Activated gamma-delta T cell (primary cell): ENCODE data around the gene DOCK11.
A peak's percentile ranks its signal among the peaks of the same experiment; 100 is the strongest.
"Not testable (repeated sequence)": the region's sequence is repeated elsewhere in the genome, so short reads cannot be mapped to it uniquely, and the experiment has no call there.

Source experiments
- DNase-seq: peaks from one replicate; lab custom pipeline; 2025; lab: John Stamatoyannopoulos, UW
- total RNA-seq, 2 donors: gene quantifications; one replicate each; lab custom pipeline; 2026; lab: John Stamatoyannopoulos, UW

Gene DOCK11
- 342 to 434 reads per million in 2 donors for total RNA-seq

DNA sequence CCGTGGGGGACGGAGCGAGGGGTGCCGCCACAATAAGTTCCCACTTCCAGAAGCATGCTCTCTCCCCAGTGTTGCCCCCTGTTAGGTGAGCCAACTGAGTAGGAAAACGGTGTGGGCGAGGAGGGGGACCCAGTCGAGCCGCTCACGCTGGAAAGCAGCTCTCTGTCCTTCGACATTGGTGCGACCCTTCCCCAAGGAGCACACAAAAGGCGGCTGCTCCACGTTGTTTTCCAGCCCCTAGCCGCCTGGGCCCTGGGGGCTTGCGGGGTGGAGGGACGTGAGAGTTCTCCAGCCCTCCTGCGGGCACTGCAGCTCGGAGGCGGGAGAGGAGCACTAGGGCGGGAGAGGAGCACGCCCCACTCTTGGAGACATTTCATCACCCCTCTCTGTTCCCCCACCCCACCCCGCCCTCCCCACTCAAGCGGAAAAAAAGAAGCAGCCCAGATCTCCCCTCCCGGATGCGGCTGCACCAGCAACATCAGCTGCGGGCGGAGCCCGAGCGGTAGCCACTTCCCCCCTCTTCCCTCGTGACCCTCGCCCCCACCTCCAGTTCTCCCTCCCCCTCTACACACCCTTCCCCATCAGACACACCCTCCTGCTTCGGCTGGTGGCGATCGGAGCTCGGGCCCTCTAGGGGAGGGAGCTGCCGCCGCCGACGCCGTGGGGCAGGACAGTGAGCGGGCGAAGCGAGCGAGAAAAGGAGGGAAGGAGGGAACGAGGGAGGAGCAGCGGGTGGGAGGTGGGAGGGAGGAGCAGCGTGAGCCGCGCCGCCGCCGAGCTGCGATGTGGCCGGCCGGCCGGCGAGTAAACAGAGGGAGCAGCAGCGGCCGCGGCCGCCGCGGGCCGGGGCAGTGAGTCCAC lies at the start of gene DOCK11:
Gene DOCK11, plus strand, starts transcription at position 755 of the 861 bp plus-strand sequence. CDS start 157 bp downstream, outside the sequence.
- peak; percentile 57 for DNase-seq

DNA sequence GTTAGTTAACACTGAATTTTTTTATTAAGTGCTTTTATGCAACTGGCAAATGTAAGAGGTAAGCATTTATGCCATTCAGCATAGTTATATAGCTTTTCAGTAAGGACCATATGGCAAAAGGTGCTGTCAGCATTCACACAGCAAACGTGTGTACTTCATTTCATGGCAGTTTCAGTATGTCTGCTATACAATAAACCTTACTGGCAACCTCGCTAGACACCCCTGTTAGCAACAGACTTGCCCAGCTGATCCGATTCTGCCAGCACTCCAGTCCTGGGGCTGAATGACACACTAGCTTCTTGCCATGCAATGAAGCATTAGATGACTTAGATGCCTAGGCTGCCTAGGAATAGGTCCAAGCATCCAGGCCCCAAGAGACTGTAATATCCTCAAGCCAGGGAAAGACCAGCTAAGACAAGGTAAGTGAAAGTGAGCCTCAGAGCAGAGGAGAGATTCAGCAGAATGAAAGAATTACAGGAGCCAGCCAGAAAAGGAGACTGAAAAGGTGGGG lies 47.3 kb upstream of the DOCK11 start:
- no peak for DNase-seq

DNA sequence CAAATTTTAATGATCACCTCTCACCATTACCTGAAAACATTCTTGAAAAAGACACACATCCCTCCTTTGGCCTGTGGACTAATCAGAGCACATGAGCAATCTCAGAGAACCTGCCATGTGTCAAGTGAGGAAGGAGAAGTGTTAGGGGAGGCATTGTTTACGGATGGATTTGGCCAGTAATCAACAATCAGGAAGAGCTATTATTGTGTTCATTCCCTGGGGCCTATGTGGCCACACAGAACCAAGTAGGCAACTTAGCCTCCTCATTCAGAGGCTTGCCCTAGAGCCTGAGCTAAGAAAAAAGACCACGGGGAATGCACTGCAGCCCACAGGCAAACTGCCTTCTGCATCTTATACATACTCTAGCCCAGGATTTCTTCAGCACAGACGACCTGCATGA lies 40.6 kb upstream of the DOCK11 start:
- DNase-seq: no peak

DNA sequence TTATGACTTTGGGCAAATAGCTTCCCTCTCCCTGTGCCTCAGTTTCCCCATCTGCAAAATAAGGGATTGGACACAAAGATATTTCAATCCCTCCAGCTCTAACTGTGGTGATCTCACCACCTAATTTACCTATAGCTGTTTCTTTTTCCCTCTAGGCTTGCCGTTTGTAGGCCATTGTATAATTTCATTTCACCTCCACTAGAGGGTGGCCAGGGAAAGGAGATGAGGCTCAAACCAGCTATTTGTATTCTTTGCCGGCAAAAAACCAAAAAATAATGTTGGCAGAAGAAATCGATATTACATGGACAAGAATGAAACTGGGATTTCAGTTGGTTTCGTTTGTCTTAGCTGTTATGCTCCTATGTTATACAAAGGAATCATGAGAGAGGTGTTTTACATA lies 36.1 kb upstream of the DOCK11 start:
- no peak for DNase-seq

DNA sequence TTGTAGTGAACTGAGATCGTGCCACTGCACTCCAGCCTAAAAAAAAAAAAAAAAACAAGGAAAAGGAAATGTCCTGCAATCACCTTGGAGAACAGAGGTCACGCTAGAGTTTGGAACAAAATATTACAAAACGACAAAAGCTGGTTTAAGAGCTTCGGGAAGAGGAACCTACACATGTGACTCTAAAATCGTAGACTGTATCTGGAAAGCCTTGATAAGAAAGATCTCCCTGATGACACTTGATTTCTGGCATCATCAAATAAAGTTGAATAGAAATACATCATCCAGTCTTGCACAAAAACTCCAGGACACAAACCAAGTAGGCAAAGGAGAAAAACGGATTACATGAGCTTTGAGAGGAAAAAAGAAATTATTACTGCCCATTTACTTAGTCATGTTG lies 31.1 kb upstream of the DOCK11 start:
- no peak for DNase-seq

DNA sequence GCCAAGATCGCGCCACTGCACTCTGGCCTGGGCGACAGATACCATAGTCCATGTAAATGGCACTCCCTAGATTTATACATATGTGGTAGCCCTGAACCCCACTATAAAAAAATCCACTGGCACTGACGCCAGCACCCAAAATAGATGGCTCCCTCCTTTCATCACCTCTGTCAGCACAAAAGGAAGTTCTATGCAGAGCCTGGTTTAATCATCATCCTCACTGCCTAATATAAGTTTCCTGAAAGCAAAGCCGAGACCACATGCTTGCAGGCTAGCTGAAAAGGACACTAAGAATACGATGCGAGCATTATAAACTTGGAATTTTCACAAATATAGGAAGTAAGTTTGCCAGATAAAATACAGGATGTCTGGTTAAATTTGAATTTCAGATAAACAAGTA lies 27.5 kb upstream of the DOCK11 start:
- no peak for DNase-seq

DNA sequence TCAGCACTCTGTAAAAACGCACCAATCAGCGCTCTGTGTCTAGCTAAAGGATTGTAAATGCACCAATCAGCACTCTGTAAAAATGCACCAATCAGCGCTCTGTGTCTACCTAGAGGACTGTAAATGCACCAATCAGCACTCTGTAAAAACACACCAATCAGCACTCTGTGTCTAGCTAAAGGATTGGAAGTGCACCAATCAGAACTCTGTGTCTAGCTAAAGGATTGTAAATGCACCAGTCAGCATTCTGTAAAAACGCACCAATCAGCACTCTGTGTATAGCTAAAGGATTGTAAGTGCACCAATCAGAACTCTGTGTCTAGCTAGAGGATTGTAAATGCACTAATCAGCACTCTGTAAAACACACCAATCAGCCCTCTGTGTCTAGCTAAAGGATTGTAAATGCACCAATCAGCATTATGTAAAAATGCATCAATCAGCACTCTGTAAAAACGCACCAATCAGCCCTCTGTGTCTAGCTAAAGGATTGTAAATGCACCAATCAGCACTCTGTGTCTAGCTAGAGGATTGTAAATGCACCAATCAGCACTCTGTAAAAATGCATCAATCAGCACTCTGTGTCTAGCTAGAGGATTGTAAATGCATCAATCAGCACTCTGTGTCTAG lies 24.8 kb upstream of the DOCK11 start:
- DNase-seq: not testable (repeated sequence)

DNA sequence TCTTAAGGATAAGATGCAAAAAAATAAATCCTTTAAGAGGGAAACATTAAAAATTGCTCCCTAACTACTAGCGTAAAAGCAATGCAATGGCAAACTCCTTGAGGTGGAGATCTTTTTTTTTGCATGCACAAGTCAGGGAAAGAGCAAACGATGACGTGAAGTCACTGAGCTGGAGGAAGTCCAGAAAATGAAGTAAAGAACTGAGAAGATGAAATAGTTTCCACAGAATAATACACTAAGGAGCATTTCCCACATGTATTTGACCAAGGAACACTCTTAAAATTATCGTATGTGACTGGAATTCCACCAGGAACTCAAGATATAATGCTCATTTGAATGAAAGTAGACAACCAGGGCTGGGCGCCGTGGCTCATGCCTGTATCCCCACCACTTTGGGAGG lies 21.0 kb upstream of the DOCK11 start:
- DNase-seq: no peak

DNA sequence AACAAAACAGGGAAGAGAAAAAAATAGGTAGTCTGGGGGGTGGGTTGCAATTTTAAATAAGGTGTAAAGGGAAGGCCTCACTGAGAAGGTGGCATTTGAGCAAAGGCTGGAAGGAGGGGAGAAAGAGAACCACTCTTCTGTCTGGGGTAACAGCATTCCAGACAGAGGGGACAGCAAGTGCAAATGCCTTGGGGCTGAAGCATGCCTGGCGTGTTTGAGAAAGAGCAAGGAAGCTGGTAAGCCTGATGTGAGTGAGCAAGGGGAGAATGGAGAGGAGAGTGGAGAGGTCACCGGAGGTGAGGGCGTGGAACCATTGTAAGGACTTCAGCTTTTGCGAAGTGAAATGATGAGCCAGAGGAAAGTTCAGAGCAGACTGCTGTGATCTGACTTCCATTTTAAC lies 19.7 kb upstream of the DOCK11 start:
- DNase-seq: no peak

DNA sequence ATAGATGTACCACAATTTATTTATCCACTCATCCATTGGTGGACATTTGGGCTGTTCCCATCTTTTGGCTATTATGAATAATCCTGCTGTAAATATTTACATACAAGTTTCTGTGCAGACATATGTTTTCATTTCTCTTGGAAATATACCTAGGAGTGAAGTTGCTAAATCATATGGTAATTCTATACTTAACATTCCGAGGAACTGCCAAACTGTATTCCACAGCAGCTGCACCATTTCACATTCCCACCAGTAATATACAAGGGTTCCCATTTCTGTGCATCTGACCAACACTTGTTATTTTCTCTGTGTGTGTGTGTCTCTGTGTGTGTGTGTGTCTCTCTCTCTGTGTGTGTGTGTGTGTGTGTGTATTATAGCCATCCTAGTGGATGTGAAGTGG lies 15.4 kb upstream of the DOCK11 start:
- DNase-seq: no peak

DNA sequence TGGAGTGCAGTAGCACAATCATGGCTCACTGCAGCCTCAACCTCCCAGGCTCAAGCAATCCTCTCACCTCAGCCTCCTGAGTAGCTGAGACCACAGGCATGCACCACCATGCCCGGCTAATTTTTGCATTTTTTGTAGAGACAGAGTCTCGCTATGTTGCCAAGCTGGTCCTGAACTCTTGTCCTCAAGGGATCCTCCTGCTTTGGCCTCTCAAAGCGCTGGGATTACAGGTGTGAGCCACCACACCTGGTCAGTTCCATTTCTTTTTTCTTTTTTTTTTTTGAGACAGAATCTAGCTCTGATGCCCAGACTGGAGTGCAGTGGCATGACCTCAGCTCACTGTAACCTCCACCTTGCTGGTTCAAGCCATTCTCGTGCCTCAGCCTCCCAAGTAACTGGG lies 13.2 kb upstream of the DOCK11 start:
- not testable (repeated sequence) for DNase-seq

DNA sequence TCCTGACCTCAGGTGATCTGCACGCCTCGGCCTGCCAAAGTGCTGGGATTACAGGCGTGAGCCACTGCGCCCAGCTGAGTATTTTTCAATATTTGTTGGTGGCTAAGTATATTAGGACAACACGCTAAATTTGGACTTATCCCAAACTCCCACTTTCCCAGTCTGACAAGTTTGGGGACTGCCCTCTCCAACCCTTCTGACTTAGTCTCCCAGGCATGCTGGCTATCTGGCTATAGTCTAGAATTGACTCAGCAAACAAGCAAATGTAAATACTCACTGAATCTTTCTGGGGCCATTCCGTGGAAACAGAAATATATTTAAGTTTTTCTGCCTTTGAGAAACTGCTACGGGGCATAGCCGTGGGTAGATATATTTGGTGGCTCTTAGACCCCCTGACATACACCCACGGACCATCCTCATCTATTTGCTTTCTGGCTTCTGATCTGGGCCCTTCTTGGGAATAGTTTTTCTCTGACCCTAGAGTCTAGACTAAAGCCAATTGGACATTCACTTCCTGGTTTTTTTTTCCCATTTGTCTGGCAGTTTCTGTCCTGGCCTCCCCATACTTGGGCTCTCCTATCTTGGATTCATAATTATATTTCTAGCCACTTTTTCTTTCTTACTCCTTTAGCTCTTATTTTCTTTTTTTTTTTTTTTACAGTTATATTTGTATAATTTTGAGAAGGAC lies 11.3 kb upstream of the DOCK11 start:
- no peak for DNase-seq

DNA sequence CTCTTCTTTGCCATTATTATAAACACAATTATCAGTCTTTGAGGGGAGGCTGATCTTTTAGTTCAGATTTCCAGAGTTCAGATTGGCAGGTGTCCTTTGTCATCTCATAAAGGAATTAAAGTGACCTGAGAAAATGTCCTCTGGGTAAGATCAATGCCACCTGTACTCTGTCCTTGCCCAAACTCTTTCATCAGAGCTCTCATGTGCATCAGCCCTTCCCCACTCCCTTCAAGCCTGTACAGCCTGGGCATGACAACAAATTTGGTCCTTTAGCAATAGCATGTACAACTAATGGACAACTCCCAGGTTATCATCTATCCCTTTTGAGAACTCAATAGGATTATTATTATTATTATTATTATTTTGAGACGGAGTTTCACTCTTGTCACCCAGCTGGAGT lies 8.9 kb upstream of the DOCK11 start:
- DNase-seq: not testable (repeated sequence)

DNA sequence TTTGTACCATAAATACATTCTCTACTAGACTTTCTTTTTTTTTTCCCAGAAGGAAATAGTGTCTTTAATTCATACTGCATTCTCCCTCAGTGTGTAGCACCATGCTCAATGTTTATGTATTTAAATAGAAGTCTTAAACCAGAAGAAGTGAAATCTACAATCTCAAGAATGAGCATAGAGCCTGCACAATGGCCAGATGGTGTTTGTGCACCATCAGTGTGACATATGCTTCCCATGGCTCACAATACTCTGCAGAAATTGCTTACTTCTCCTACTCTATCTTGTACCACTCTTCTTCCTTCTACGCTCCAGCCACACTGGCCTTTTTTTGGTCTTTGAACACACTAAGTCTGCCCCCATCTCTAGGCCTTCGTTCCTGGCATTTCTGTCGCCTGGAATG lies 2.6 kb upstream of the DOCK11 start:
- DNase-seq: no peak

DNA sequence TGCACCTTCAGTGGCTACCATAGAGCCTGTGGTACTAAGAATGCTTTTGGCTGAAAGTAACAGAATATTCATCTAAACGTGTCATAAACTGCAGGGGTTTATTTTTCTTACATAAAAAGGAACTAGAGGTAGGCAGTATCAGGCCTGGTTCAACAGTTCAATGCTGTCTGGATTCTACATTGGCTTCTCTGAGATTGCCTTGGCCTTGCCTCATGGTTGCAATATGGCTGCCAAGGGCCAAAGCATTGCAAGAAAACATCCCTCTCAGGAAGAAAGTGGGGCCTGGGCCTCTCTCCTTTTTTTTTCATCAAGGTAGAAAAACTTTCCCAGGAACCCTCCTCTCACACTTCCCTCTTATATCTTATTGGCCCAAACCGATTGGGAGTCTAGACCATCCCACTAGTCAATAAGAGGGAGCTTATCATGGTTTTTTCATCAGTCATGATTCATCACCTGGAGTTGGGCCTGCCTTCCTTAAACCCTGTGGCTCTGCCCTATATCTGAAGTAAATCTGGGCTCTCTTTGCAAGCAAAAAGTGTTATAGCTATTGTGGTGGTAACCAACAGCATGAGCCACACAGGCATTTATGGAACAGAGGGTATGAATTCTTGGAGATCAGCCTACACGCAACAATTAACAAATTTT lies 1.8 kb upstream of the DOCK11 start:
- no peak for DNase-seq

DNA sequence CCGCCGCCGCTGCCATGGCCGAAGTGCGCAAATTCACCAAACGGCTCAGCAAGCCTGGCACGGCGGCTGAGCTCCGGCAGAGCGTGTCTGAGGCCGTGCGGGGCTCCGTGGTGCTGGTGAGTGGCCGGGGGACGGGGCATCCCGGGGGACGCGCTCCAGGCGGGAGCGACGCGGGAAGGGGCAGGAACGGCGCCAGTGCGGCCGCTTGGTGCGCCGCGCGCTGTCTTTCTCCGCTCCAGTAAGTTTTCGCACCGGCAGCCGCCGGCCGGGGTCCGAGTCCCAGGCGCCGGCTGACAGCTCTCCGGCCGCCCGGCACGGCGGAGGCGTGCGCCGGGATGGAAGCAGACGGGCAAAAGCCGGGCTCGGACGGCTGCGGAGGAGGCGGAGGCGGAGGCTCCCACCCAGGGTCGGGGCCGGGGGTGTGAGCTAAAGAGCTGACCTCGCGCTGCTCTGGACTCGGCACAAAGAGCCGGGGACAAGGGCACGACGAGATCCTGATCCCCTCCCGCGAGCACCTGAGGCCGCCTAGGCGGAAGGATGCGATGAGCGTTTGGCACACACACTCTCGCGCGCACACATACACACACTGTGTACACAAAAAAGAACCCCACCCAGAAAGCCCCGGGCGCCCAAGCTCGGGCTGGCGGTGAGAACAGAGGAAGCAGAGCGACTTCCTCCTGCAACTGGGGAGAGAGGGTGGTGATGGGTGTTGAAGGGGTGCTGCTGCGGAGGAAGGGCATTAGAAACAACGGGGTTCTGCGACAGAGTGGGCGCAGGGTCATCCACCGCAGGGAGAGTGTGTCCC lies 545 bp downstream of the DOCK11 start:
- peak; percentile 55 for DNase-seq

DNA sequence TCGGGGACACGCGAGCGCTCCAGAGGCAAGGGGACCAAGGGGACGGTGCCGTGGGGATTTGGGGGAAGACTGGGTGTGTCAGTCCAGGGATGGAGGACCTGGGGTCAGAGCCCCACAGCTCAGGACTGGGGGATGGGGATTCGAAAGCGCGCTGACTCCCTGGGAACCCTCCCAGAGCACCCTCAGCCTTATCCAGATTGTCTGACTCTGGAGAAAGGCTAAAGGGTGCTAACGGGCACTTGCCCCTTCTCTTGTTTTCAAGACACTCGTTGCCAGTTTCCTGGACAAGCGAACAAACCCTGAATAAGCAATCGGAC lies 1.1 kb downstream of the DOCK11 start:
- no peak for DNase-seq

DNA sequence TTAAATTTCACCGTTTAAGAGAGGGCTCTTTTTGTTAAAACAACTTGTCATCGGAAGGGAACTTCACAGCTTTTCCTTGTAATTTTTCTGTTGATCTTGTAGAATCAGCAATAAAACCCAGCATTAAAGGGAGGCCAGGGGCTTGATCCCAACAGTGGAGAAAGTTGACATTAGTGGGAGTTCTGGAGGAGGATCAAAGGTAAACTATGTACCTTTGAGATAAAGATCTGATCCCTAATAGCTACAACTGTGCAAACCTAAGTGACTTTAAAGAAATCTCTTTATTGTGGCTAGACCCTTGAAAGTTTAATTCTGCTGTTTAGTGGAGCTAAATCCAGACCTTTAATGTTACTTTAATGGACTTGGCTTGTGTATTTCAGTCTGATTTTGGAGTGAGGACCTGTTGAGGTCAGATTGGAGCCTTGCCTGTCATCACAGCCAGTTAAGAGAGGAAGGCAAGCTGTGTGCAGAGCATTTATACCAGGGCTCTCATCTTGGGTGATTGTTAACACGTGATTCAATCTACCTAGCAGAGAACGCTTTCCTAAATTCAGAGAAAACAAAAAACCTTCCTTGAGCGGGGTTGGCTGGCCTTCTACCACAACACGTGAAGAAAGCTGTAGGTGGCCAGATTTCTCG lies 1.7 kb downstream of the DOCK11 start:
- DNase-seq: no peak

DNA sequence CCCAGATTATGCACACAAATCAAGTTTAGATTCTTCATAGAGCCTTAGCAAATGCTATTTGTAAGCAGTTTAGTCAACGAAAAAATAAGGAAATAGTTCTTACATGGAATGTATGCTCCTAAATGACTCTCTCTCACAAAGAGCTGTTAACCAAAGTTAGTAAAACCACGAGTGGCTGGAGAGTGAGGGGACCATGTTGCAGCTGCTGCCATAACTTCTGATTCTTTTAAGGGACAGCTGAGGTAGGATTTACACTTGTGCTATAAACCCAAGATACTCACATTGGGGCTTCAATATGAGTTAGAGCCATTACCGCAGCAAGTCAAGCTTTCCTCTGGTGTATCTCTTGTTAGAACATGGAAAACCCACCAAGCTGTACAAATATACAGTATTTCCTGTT lies 2.7 kb downstream of the DOCK11 start:
- DNase-seq: no peak

DNA sequence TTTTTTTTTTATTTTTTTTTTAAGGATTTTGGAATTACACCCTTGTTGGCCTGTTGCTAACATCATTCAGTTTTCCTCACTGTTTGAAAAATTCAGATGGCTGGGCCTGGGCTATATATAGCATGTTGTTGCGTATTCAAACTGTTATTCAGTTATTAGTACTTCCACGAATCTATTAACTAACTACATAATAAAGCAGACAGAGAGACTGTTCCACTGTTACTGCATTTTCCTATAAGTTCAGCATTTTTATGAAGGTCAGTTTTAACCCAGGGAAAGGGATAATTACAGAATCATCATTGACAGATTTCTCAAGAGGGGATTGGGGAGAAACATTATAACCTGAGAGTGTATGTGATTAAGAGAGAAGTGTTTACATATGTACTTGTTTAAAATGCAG lies 3.1 kb downstream of the DOCK11 start:
- DNase-seq: no peak

DNA sequence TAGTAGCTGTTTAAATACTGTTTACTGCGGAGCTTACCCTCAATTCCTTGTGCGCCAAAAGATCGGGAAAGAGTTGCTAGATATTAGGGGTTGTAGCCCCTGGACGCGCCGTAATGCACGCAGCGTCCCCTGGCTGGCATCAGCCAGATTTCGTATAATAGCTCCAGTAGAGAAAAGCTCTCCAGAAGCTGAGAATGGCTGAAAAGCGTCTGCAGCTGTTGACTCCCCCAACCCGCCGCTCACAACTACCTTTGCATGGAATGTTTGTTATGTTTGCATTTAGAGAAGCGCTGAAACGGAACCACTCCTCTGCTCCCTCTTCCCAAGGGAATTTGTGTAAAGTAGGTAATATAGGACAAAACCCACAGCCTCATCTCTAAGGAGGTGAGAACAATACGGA lies 3.7 kb downstream of the DOCK11 start:
- no peak for DNase-seq
